Panc1 (cell line): ENCODE results near the gene LRMDA.

ENCODE experiments used
- CTCF ChIP-seq: fragments of 450-650 bp; IDR thresholded peaks from 2 replicates; pipeline ENCODE4 v1.5.1; 2017; ENCODE audit warnings: mild to moderate bottlenecking
- POLR2AphosphoS5 ChIP-seq: IDR thresholded peaks from 2 replicates; pipeline ENCODE4 v1.6.1; 2012; ENCODE audit warnings: mild to moderate bottlenecking, low read depth, low read length, moderate library complexity
- REST ChIP-seq, 2 experiments: IDR thresholded peaks; 2 replicates each; pipeline ENCODE4 v1.6.1; 2011 to 2012; ENCODE audit warnings: low read depth in 2 of 2, control low read depth in 1 of 2, low read length in 1 of 2, mild to moderate bottlenecking in 1 of 2, moderate library complexity in 1 of 2; ENCODE audit not compliant: insufficient read depth in 1 of 2
- SIN3A ChIP-seq: IDR thresholded peaks from 2 replicates; pipeline ENCODE4 v1.6.1; 2012; ENCODE audit warnings: low read depth, mild to moderate bottlenecking, low read length, moderate library complexity, borderline replicate concordance; ENCODE audit not compliant: insufficient read depth
- TCF7L2 ChIP-seq: IDR thresholded peaks from 2 replicates; pipeline ENCODE4 v1.6.1; 2011; ENCODE audit warnings: mild to moderate bottlenecking, low read depth, low read length, inconsistent platforms

- TF ChIP-seq CTCF (no peak), TCF7L2 (no peak), REST (IDR thresholded peaks at IDR 0.05; ENCODE audit: insufficient read depth in 1 of 2, low read depth in 2 of 2, low read length in 1 of 2) (no peak), POLR2AphosphoS5 (no peak), SIN3A (no peak)
These were observed 285.1 kb downstream of the LRMDA start for GRCh38 chr10:75716506-75716905.
